SK-N-SH treated with all-trans-retinoic acid at 6 μM for 48 hours (cell line): ENCODE measurements around the gene LRRTM3.

Experiments
- ATAC-seq: fragments of 200-7000 bp; cut with Tn5 transposase; 3 replicates; pipeline ENCODE4 v1.9.1; 2020; ENCODE audit warnings: mild to moderate bottlenecking, moderate library complexity
- ARNTL ChIP-seq: fragments of 450-650 bp; formaldehyde crosslinking; IDR thresholded peaks from 2 replicates; pipeline ENCODE4 v1.5.0; 2020; ENCODE audit warnings: low read depth, mild to moderate bottlenecking, moderate library complexity, borderline replicate concordance
- BACH2 ChIP-seq: fragments of 250-450 bp; sonication (Bioruptor Pico); IDR thresholded peaks from 2 replicates; pipeline ENCODE4 v1.9.0; 2021; ENCODE audit warnings: mild to moderate bottlenecking, borderline replicate concordance
- CSDC2 ChIP-seq: fragments of 250-450 bp; sonication (Bioruptor Pico); IDR thresholded peaks from 2 replicates; pipeline ENCODE4 v1.5.0; 2020; ENCODE audit warnings: mild to moderate bottlenecking, moderate library complexity
- ESRRG ChIP-seq: fragments of 250-450 bp; sonication (Bioruptor Pico); IDR thresholded peaks from 2 replicates; pipeline ENCODE4 v1.6.1; 2021; ENCODE audit warnings: mild to moderate bottlenecking
- GLIS3 ChIP-seq: fragments of 250-450 bp; sonication (Bioruptor Pico); IDR thresholded peaks from 2 replicates; pipeline ENCODE4 v1.5.0; 2020; ENCODE audit warnings: mild to moderate bottlenecking, moderate library complexity
- ISL1 ChIP-seq: fragments of 250-450 bp; sonication (Bioruptor Pico); IDR thresholded peaks from 2 replicates; pipeline ENCODE4 v2.1.2; 2022; ENCODE audit warnings: mild to moderate bottlenecking, moderate library complexity
- PPARA ChIP-seq: fragments of 250-450 bp; sonication (Bioruptor Pico); IDR thresholded peaks from 2 replicates; pipeline ENCODE4 v1.5.0; 2020; ENCODE audit warnings: mild to moderate bottlenecking, borderline replicate concordance
- RARB ChIP-seq: fragments of 250-450 bp; sonication (Bioruptor Pico); IDR thresholded peaks from 2 replicates; pipeline ENCODE4 v1.8.0; 2021; ENCODE audit warnings: mild to moderate bottlenecking, moderate library complexity
- SNAI2 ChIP-seq: fragments of 250-450 bp; sonication (Bioruptor Pico); IDR thresholded peaks from 2 replicates; pipeline ENCODE4 v1.5.0; 2020; ENCODE audit warnings: mild to moderate bottlenecking, moderate library complexity
- TCF4 ChIP-seq: fragments of 250-450 bp; sonication (Bioruptor Pico); IDR thresholded peaks from 2 replicates; pipeline ENCODE4 v1.8.0; 2021; ENCODE audit warnings: mild to moderate bottlenecking, moderate library complexity, borderline replicate concordance
- TOX ChIP-seq: fragments of 250-450 bp; sonication (Bioruptor Pico); IDR thresholded peaks from 2 replicates; pipeline ENCODE4 v1.8.0; 2021; ENCODE audit warnings: mild to moderate bottlenecking, moderate library complexity, borderline replicate concordance
- ZC3H10 ChIP-seq: fragments of 250-450 bp; sonication (Bioruptor Pico); IDR thresholded peaks from 2 replicates; pipeline ENCODE4 v1.5.1; 2021; ENCODE audit warnings: mild to moderate bottlenecking, moderate library complexity
- ZFP3 ChIP-seq: fragments of 250-450 bp; sonication (Bioruptor Pico); IDR thresholded peaks from 2 replicates; pipeline ENCODE4 v1.5.0; 2020; ENCODE audit warnings: mild to moderate bottlenecking, moderate library complexity
- ZFP30 ChIP-seq: fragments of 450-650 bp; formaldehyde crosslinking; IDR thresholded peaks from 2 replicates; pipeline ENCODE4 v1.5.0; 2022; ENCODE audit warnings: mild to moderate bottlenecking, moderate library complexity
- ZNF565 ChIP-seq: fragments of 450-650 bp; formaldehyde crosslinking; conservative IDR thresholded peaks from 2 replicates; pipeline ENCODE4 v1.5.0; 2020; ENCODE audit warnings: low read depth, mild to moderate bottlenecking, moderate library complexity
- ZNF70 ChIP-seq: fragments of 450-650 bp; formaldehyde crosslinking; IDR thresholded peaks from 2 replicates; pipeline ENCODE4 v1.5.0; 2020; ENCODE audit warnings: mild to moderate bottlenecking, moderate library complexity
- ZNF8 ChIP-seq: fragments of 450-650 bp; formaldehyde crosslinking; IDR thresholded peaks from 2 replicates; pipeline ENCODE4 v1.5.0; 2020; ENCODE audit warnings: mild to moderate bottlenecking, moderate library complexity
- TF ChIP-seq, protein P1 (sequence below): fragments of 250-450 bp; sonication (Bioruptor Pico); IDR thresholded peaks from 2 replicates; pipeline ENCODE4 v1.5.1; 2021; ENCODE audit warnings: mild to moderate bottlenecking, moderate library complexity
- TF ChIP-seq, protein P2 (sequence below): fragments of 250-450 bp; sonication (Bioruptor Pico); IDR thresholded peaks from 2 replicates; pipeline ENCODE4 v1.8.0; 2021; ENCODE audit warnings: low read depth, mild to moderate bottlenecking, moderate library complexity, borderline replicate concordance
- TF ChIP-seq, protein P3 (sequence below): fragments of 250-450 bp; sonication (Bioruptor Pico); IDR thresholded peaks from 2 replicates; pipeline ENCODE4 v1.8.0; 2020; ENCODE audit warnings: mild to moderate bottlenecking, moderate library complexity, borderline replicate concordance
- TF ChIP-seq, protein P4 (sequence below): fragments of 250-450 bp; sonication (Bioruptor Pico); IDR thresholded peaks from 2 replicates; pipeline ENCODE4 v1.5.1; 2020; ENCODE audit warnings: low read depth, mild to moderate bottlenecking, moderate library complexity

The LRRTM3 gene

DNA sequence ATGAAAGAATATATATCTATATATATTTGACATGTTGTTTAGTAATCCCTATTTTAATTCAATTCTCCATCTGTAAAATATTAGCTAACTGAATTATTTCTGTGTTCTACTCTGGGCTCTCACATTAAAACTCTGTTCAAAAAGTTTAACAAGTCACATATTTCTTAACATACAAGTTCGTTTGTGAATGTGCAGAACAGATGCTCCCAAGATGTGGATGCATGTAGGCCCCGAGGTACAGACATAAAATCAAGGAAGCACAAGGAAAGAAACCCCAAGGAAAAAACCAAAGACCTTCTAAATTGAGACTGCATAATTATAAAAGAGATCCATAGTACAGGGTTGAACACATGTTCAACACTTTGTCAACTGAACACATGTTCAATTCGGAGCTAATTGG is 175.1 kb downstream of the LRRTM3 start:
- no peak for TF ChIP-seq TCF4 (CRISPR knock-in tag)
- no peak for TF ChIP-seq ZNF8 (CRISPR knock-in tag)
- no peak for TF ChIP-seq ZNF70 (CRISPR knock-in tag)
- TF ChIP-seq, protein P1, sequence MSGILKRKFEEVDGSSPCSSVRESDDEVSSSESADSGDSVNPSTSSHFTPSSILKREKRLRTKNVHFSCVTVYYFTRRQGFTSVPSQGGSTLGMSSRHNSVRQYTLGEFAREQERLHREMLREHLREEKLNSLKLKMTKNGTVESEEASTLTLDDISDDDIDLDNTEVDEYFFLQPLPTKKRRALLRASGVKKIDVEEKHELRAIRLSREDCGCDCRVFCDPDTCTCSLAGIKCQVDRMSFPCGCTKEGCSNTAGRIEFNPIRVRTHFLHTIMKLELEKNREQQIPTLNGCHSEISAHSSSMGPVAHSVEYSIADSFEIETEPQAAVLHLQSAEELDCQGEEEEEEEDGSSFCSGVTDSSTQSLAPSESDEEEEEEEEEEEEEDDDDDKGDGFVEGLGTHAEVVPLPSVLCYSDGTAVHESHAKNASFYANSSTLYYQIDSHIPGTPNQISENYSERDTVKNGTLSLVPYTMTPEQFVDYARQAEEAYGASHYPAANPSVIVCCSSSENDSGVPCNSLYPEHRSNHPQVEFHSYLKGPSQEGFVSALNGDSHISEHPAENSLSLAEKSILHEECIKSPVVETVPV, result no peak
- no peak for TF ChIP-seq ZC3H10 (CRISPR knock-in tag)
- no peak for TF ChIP-seq ZNF565 (CRISPR knock-in tag)
- TF ChIP-seq ISL1 (CRISPR knock-in tag), result no peak
- TF ChIP-seq CSDC2 (CRISPR knock-in tag), result no peak
- no peak for TF ChIP-seq ESRRG (CRISPR knock-in tag)
- no peak for TF ChIP-seq GLIS3 (CRISPR knock-in tag)
- no peak for TF ChIP-seq PPARA
- TF ChIP-seq BACH2, result no peak
- TF ChIP-seq, protein P2, sequence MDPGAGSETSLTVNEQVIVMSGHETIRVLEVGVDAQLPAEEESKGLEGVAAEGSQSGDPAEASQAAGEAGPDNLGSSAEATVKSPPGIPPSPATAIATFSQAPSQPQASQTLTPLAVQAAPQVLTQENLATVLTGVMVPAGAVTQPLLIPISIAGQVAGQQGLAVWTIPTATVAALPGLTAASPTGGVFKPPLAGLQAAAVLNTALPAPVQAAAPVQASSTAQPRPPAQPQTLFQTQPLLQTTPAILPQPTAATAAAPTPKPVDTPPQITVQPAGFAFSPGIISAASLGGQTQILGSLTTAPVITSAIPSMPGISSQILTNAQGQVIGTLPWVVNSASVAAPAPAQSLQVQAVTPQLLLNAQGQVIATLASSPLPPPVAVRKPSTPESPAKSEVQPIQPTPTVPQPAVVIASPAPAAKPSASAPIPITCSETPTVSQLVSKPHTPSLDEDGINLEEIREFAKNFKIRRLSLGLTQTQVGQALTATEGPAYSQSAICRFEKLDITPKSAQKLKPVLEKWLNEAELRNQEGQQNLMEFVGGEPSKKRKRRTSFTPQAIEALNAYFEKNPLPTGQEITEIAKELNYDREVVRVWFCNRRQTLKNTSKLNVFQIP (CRISPR knock-in tag), result no peak
- TF ChIP-seq, protein P3, sequence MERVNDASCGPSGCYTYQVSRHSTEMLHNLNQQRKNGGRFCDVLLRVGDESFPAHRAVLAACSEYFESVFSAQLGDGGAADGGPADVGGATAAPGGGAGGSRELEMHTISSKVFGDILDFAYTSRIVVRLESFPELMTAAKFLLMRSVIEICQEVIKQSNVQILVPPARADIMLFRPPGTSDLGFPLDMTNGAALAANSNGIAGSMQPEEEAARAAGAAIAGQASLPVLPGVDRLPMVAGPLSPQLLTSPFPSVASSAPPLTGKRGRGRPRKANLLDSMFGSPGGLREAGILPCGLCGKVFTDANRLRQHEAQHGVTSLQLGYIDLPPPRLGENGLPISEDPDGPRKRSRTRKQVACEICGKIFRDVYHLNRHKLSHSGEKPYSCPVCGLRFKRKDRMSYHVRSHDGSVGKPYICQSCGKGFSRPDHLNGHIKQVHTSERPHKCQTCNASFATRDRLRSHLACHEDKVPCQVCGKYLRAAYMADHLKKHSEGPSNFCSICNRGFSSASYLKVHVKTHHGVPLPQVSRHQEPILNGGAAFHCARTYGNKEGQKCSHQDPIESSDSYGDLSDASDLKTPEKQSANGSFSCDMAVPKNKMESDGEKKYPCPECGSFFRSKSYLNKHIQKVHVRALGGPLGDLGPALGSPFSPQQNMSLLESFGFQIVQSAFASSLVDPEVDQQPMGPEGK (CRISPR knock-in tag), result no peak
- TF ChIP-seq, protein P4, sequence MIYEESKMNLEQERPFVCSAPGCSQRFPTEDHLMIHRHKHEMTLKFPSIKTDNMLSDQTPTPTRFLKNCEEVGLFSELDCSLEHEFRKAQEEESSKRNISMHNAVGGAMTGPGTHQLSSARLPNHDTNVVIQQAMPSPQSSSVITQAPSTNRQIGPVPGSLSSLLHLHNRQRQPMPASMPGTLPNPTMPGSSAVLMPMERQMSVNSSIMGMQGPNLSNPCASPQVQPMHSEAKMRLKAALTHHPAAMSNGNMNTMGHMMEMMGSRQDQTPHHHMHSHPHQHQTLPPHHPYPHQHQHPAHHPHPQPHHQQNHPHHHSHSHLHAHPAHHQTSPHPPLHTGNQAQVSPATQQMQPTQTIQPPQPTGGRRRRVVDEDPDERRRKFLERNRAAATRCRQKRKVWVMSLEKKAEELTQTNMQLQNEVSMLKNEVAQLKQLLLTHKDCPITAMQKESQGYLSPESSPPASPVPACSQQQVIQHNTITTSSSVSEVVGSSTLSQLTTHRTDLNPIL (CRISPR knock-in tag), result no peak
- TF ChIP-seq RARB (CRISPR knock-in tag), result no peak
- no peak for TF ChIP-seq ZFP3 (CRISPR knock-in tag)
- TF ChIP-seq TOX, result no peak
- TF ChIP-seq ZFP30, result no peak
- no peak for TF ChIP-seq SNAI2 (CRISPR knock-in tag)
- TF ChIP-seq, all 23 proteins: peak for 0
- no peak for ATAC-seq

DNA sequence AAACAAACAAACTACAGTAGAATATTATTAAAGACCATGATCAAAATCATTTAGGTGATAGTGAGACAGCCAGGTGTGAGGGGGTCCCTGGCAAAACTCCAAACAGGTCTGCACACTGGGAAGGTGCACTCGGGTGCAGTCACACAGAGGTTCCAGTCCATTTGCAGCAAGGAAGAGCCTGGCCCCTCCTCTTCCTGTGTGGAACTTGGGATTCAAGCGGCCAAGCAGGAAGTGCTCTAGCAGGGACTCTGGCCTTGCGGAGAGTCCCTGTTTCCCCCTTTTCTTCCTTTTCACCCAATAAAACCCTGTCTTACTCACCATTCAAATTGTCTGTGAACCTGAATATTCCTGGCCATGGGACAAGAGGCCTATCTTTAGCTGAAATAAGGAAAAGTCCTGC is 181.8 kb downstream of the LRRTM3 start:
- TF ChIP-seq SNAI2 (CRISPR knock-in tag), result no peak
- TF ChIP-seq, protein P2 (CRISPR knock-in tag), result no peak
- TF ChIP-seq, protein P1, result no peak
- no peak for TF ChIP-seq TOX
- TF ChIP-seq TCF4 (CRISPR knock-in tag), result no peak
- no peak for TF ChIP-seq ARNTL (CRISPR knock-in tag)
- TF ChIP-seq ISL1 (CRISPR knock-in tag), result no peak
- no peak for TF ChIP-seq PPARA
- TF ChIP-seq ZNF70 (CRISPR knock-in tag), result no peak
- no peak for TF ChIP-seq GLIS3 (CRISPR knock-in tag)
- no peak for TF ChIP-seq ZFP30
- TF ChIP-seq, protein P3 (CRISPR knock-in tag), result no peak
- TF ChIP-seq ZFP3 (CRISPR knock-in tag), result no peak
- TF ChIP-seq ZNF565 (CRISPR knock-in tag), result no peak
- no peak for TF ChIP-seq RARB (CRISPR knock-in tag)
- ATAC-seq, result no peak
